ENCODE data around the gene CHST11. TPM values are rescaled to one million over a fixed set of nuclear protein-coding genes. Genes with fewer than 3 reads are reported as not detected.

Gene CHST11
- total and polyA plus RNA-seq, 4 donors, result 0.57 to 11.1 (median 3.7) TPM

DNA sequence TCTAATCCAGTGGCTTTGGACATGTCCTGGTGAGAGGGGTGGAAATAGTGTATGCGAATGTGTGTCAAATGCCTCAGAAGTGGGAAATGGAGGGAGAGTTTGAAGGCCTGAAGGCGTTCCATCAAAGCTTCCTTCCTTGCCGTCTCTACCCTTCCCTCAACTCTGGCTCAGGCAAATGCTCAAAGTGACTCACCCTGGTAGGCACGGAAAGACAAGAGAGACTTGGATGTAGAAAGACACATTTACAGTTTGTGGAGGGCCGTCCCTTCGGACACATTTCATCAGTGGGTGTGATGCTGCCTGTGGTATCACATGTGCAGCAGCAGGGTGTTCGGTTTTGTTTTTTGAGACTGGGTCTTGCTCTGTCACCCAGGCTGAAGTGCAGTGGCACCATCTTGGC is 36.7 kb downstream of the CHST11 start:
- 95% methylated on average over 7 of the region's 7 CpGs for WGBS
- H3K9me3 ChIP-seq (ENCODE audit: control insufficient read depth in 4 of 4, low read length in 3 of 4), result no peaks in the 10 kb centered on the region
- H3K9ac ChIP-seq (ENCODE audit: low read depth in 1 of 2, low read length in 2 of 2), result no peak overlapping the region
- no peak overlapping the region for H3K4me3 ChIP-seq (ENCODE audit: low read depth in 1 of 3, low read length in 3 of 3)
- H3K36me3 ChIP-seq (ENCODE audit: control insufficient read depth in 4 of 4, insufficient read depth in 3 of 4, low read depth in 1 of 4, low read length in 3 of 4), result no peaks in the 10 kb centered on the region
- no peak overlapping the region for H3K27ac ChIP-seq (ENCODE audit: low read depth in 1 of 2, low read length in 2 of 2)
- H3K27me3 ChIP-seq (ENCODE audit: control insufficient read depth in 4 of 4, insufficient read depth in 4 of 4, low read length in 3 of 4), result no peaks in the 10 kb centered on the region
- H3K4me1 ChIP-seq (ENCODE audit: control insufficient read depth in 4 of 4, insufficient read depth in 4 of 4, low read length in 3 of 4), result no peaks in the 10 kb centered on the region
- no peak for DNase-seq (ENCODE audit: low spot score)
- TF ChIP-seq HNF4A (conservative IDR thresholded peaks at IDR 0.05) (no peak), RAD21 (IDR thresholded peaks at IDR 0.05) (no peak), FOXA2 (IDR thresholded peaks at IDR 0.05) (no peak), SP1 (IDR thresholded peaks at IDR 0.05) (no peak), NR2F2 (IDR thresholded peaks at IDR 0.05) (no peak), EGR1 (IDR thresholded peaks at IDR 0.05; ENCODE audit: low read depth in 2 of 2) (no peak), YY1 (IDR thresholded peaks at IDR 0.05) (no peak), HNF4G (IDR thresholded peaks at IDR 0.05) (no peak), RXRA (IDR thresholded peaks at IDR 0.05) (no peak), FOXA1 (IDR thresholded peaks at IDR 0.05) (no peak), TAF1 (conservative IDR thresholded peaks at IDR 0.05) (no peak), JUND (IDR thresholded peaks at IDR 0.05) (no peak)
- TF ChIP-seq, protein P1, sequence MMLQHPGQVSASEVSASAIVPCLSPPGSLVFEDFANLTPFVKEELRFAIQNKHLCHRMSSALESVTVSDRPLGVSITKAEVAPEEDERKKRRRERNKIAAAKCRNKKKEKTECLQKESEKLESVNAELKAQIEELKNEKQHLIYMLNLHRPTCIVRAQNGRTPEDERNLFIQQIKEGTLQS (IDR thresholded peaks at IDR 0.05), result no peak
- TF ChIP-seq, protein P2, sequence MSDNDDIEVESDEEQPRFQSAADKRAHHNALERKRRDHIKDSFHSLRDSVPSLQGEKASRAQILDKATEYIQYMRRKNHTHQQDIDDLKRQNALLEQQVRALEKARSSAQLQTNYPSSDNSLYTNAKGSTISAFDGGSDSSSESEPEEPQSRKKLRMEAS (IDR thresholded peaks at IDR 0.05), result no peak
- TF ChIP-seq, protein P3, sequence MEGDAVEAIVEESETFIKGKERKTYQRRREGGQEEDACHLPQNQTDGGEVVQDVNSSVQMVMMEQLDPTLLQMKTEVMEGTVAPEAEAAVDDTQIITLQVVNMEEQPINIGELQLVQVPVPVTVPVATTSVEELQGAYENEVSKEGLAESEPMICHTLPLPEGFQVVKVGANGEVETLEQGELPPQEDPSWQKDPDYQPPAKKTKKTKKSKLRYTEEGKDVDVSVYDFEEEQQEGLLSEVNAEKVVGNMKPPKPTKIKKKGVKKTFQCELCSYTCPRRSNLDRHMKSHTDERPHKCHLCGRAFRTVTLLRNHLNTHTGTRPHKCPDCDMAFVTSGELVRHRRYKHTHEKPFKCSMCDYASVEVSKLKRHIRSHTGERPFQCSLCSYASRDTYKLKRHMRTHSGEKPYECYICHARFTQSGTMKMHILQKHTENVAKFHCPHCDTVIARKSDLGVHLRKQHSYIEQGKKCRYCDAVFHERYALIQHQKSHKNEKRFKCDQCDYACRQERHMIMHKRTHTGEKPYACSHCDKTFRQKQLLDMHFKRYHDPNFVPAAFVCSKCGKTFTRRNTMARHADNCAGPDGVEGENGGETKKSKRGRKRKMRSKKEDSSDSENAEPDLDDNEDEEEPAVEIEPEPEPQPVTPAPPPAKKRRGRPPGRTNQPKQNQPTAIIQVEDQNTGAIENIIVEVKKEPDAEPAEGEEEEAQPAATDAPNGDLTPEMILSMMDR (IDR thresholded peaks at IDR 0.05; ENCODE audit: low read depth, low read length, missing input control), result no peak

DNA sequence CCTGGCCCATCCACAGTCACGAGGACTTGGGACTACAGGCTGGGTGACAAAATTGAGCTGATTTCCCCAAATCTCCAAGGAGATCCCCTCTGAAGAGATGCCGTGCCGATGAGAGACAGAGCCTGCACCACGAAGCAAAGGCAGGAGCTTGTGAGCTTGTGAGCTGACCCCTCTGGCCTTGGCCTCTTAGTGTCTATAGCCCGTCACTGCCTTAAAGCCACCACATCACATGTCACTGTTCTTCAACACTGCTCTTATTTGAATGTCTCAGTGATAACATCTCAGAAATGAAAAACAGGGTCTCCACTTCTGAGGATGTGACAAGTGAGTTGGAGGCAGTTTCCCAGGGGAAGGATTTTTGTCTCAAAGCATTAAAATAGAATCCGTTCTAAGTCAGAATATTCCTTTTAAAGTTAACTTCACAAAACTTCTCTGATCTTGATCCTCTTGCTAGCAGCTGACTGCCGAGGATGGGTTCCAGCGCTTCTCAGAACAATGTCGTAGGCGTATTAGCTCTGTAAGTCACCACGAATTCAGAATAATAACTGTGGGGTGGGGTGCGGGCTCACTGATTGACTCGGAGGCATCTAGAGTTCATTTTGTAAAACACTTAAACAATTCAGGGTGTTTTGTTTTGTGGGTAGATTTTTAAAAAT is 37.5 kb downstream of the CHST11 start:
- 67% methylated on average over 13 of the region's 13 CpGs for WGBS

More for the DNA sequence above, 37.5 kb downstream of the CHST11 start:
- Histone ChIP-seq H3K27ac (ENCODE audit: low read depth in 1 of 2, low read length in 2 of 2) (no peak overlapping the region), H3K4me1 (ENCODE audit: control insufficient read depth in 4 of 4, insufficient read depth in 4 of 4, low read length in 3 of 4) (no peaks in the 10 kb centered on the region), H3K9ac (ENCODE audit: low read depth in 1 of 2, low read length in 2 of 2) (no peak overlapping the region), H3K36me3 (ENCODE audit: control insufficient read depth in 4 of 4, insufficient read depth in 3 of 4, low read depth in 1 of 4, low read length in 3 of 4) (no peaks in the 10 kb centered on the region), H3K9me3 (ENCODE audit: control insufficient read depth in 4 of 4, low read length in 3 of 4) (no peaks in the 10 kb centered on the region), H3K4me3 (ENCODE audit: low read depth in 1 of 3, low read length in 3 of 3) (no peak overlapping the region), H3K27me3 (ENCODE audit: control insufficient read depth in 4 of 4, insufficient read depth in 4 of 4, low read length in 3 of 4) (no peaks in the 10 kb centered on the region)
- no peak for TF ChIP-seq TAF1 (conservative IDR thresholded peaks at IDR 0.05)
- TF ChIP-seq, protein P3 (IDR thresholded peaks at IDR 0.05; ENCODE audit: low read depth, low read length, missing input control), result no peak
- no peak for TF ChIP-seq RAD21 (IDR thresholded peaks at IDR 0.05)
- TF ChIP-seq FOXA1 (IDR thresholded peaks at IDR 0.05), result no peak
- TF ChIP-seq JUND (IDR thresholded peaks at IDR 0.05), result no peak
- TF ChIP-seq HNF4G (IDR thresholded peaks at IDR 0.05), result no peak
- TF ChIP-seq, protein P2 (IDR thresholded peaks at IDR 0.05), result no peak
- no peak for TF ChIP-seq SP1 (IDR thresholded peaks at IDR 0.05)
- TF ChIP-seq NR2F2 (IDR thresholded peaks at IDR 0.05), result no peak
- TF ChIP-seq HNF4A (conservative IDR thresholded peaks at IDR 0.05), result no peak
- no peak for TF ChIP-seq EGR1 (IDR thresholded peaks at IDR 0.05; ENCODE audit: low read depth in 2 of 2)
- TF ChIP-seq GABPA (IDR thresholded peaks at IDR 0.05 in 1 of 2, conservative IDR thresholded peaks at IDR 0.05 in 1 of 2), result no peak
- no peak for TF ChIP-seq FOXA2 (IDR thresholded peaks at IDR 0.05)
- TF ChIP-seq RXRA (IDR thresholded peaks at IDR 0.05), result no peak
- no peak for TF ChIP-seq YY1 (IDR thresholded peaks at IDR 0.05)
- TF ChIP-seq, protein P1 (IDR thresholded peaks at IDR 0.05), result no peak
- TF ChIP-seq, protein P4, sequence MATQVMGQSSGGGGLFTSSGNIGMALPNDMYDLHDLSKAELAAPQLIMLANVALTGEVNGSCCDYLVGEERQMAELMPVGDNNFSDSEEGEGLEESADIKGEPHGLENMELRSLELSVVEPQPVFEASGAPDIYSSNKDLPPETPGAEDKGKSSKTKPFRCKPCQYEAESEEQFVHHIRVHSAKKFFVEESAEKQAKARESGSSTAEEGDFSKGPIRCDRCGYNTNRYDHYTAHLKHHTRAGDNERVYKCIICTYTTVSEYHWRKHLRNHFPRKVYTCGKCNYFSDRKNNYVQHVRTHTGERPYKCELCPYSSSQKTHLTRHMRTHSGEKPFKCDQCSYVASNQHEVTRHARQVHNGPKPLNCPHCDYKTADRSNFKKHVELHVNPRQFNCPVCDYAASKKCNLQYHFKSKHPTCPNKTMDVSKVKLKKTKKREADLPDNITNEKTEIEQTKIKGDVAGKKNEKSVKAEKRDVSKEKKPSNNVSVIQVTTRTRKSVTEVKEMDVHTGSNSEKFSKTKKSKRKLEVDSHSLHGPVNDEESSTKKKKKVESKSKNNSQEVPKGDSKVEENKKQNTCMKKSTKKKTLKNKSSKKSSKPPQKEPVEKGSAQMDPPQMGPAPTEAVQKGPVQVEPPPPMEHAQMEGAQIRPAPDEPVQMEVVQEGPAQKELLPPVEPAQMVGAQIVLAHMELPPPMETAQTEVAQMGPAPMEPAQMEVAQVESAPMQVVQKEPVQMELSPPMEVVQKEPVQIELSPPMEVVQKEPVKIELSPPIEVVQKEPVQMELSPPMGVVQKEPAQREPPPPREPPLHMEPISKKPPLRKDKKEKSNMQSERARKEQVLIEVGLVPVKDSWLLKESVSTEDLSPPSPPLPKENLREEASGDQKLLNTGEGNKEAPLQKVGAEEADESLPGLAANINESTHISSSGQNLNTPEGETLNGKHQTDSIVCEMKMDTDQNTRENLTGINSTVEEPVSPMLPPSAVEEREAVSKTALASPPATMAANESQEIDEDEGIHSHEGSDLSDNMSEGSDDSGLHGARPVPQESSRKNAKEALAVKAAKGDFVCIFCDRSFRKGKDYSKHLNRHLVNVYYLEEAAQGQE (IDR thresholded peaks at IDR 0.05), result no peak
- no peak for DNase-seq (ENCODE audit: low spot score)

Data from liver (tissue), 9 donors.